ENCODE data around the gene ATP1B4.
"Not testable (repeated sequence)": the region's sequence is repeated elsewhere in the genome, so short reads cannot be mapped to it uniquely, and the experiment has no call there.

The ATP1B4 gene

GRCh38 chrX:120344566-120344965 lies 17.3 kb upstream of the ATP1B4 start:
- not testable (repeated sequence) for H4K5ac ChIP-seq (ENCODE audit: low read length); H2BK5ac ChIP-seq (ENCODE audit: low read length); H3K4me2 ChIP-seq (ENCODE audit: low read length); H3K79me2 ChIP-seq (ENCODE audit: control insufficient read depth, insufficient read depth, low read length); H3K4me3 ChIP-seq (ENCODE audit: low read length); H3K36me3 ChIP-seq (ENCODE audit: control insufficient read depth, insufficient read depth, low read length); H3K23ac ChIP-seq (ENCODE audit: low read length); H3K9ac ChIP-seq (ENCODE audit: low read length); H3K4me1 ChIP-seq (ENCODE audit: control insufficient read depth, low read depth, low read length); H2BK120ac ChIP-seq (ENCODE audit: low read depth, low read length); H2AK5ac ChIP-seq (ENCODE audit: low read length); H4K8ac ChIP-seq (ENCODE audit: low read depth, low read length); H3K27ac ChIP-seq (ENCODE audit: low read depth, low read length); H3K56ac ChIP-seq (ENCODE audit: low read length); DNase-seq; H3K4ac ChIP-seq (ENCODE audit: low read depth, low read length); H3K79me1 ChIP-seq (ENCODE audit: low read length); H3K18ac ChIP-seq (ENCODE audit: low read length); H2BK15ac ChIP-seq (replicated peaks; ENCODE audit: low read depth); H3K27me3 ChIP-seq (ENCODE audit: insufficient read depth, low read length, poor library complexity)
- WGBS (ENCODE audit: extremely low coverage, insufficient coverage, low lambda C conversion rate), result no CpG with 5 or more reads among the region's 11 CpGs

- no peak overlapping the region for H3K4me3 ChIP-seq (ENCODE audit: low read length)
- WGBS (ENCODE audit: extremely low coverage, insufficient coverage, low lambda C conversion rate), result no CpG with 5 or more reads among the region's 4 CpGs
- H4K5ac ChIP-seq (ENCODE audit: low read length), result no peak overlapping the region
- no peak overlapping the region for H2BK15ac ChIP-seq (replicated peaks; ENCODE audit: low read depth)
- no peaks in the 10 kb centered on the region for H3K4me1 ChIP-seq (ENCODE audit: control insufficient read depth, low read depth, low read length)
- DNase-seq, result no peak
- no peaks in the 10 kb centered on the region for H3K36me3 ChIP-seq (ENCODE audit: control insufficient read depth, insufficient read depth, low read length)
- no peak overlapping the region for H2BK5ac ChIP-seq (ENCODE audit: low read length)
- H2AK5ac ChIP-seq (ENCODE audit: low read length), result no peak overlapping the region
- H3K23ac ChIP-seq (ENCODE audit: low read length), result no peak overlapping the region
- H3K18ac ChIP-seq (ENCODE audit: low read length), result no peak overlapping the region
- no peak overlapping the region for H4K8ac ChIP-seq (ENCODE audit: low read depth, low read length)
- H3K79me1 ChIP-seq (ENCODE audit: low read length), result no peaks in the 10 kb centered on the region
- no peak overlapping the region for H3K9ac ChIP-seq (ENCODE audit: low read length)
- H3K27ac ChIP-seq (ENCODE audit: low read depth, low read length), result no peak overlapping the region
- no peak overlapping the region for H3K56ac ChIP-seq (ENCODE audit: low read length)
- H3K79me2 ChIP-seq (ENCODE audit: control insufficient read depth, insufficient read depth, low read length), result no peaks in the 10 kb centered on the region
- H3K4ac ChIP-seq (ENCODE audit: low read depth, low read length), result no peak overlapping the region
- H3K27me3 ChIP-seq (ENCODE audit: insufficient read depth, low read length, poor library complexity), result no peaks in the 10 kb centered on the region
- H3K4me2 ChIP-seq (ENCODE audit: low read length), result no peak overlapping the region
- H2BK120ac ChIP-seq (ENCODE audit: low read depth, low read length), result no peak overlapping the region
Measured at GRCh38 chrX:120350450-120351138, 11.3 kb upstream of the ATP1B4 start.

GRCh38 chrX:120356084-120356483 lies 5.8 kb upstream of the ATP1B4 start:
- DNase-seq, result no peak
- Histone ChIP-seq H2AK5ac (ENCODE audit: low read length) (no peak overlapping the region), H3K27me3 (ENCODE audit: insufficient read depth, low read length, poor library complexity) (no peaks in the 10 kb centered on the region), H3K4me3 (ENCODE audit: low read length) (no peak overlapping the region), H2BK120ac (ENCODE audit: low read depth, low read length) (no peak overlapping the region), H3K23ac (ENCODE audit: low read length) (no peak overlapping the region), H3K4me2 (ENCODE audit: low read length) (no peak overlapping the region), H3K79me1 (ENCODE audit: low read length) (no peaks in the 10 kb centered on the region), H4K5ac (ENCODE audit: low read length) (no peak overlapping the region), H3K9ac (ENCODE audit: low read length) (no peak overlapping the region), H3K4ac (ENCODE audit: low read depth, low read length) (no peak overlapping the region), H2BK5ac (ENCODE audit: low read length) (no peak overlapping the region), H4K8ac (ENCODE audit: low read depth, low read length) (no peak overlapping the region), H3K79me2 (ENCODE audit: control insufficient read depth, insufficient read depth, low read length) (no peaks in the 10 kb centered on the region), H2BK15ac (replicated peaks; ENCODE audit: low read depth) (no peak overlapping the region), H3K4me1 (ENCODE audit: control insufficient read depth, low read depth, low read length) (no peaks in the 10 kb centered on the region), H3K27ac (ENCODE audit: low read depth, low read length) (no peak overlapping the region), H3K18ac (ENCODE audit: low read length) (no peak overlapping the region), H3K56ac (ENCODE audit: low read length) (no peak overlapping the region), H3K36me3 (ENCODE audit: control insufficient read depth, insufficient read depth, low read length) (no peaks in the 10 kb centered on the region)
- WGBS (ENCODE audit: extremely low coverage, insufficient coverage, low lambda C conversion rate), result no CpG with 5 or more reads among the region's 3 CpGs

- H4K8ac ChIP-seq (ENCODE audit: low read depth, low read length), result no peak overlapping the region
- no peaks in the 10 kb centered on the region for H3K79me2 ChIP-seq (ENCODE audit: control insufficient read depth, insufficient read depth, low read length)
- no peak overlapping the region for H4K5ac ChIP-seq (ENCODE audit: low read length)
- no peaks in the 10 kb centered on the region for H3K27me3 ChIP-seq (ENCODE audit: insufficient read depth, low read length, poor library complexity)
- H3K4me2 ChIP-seq (ENCODE audit: low read length), result no peak overlapping the region
- no peak overlapping the region for H3K9ac ChIP-seq (ENCODE audit: low read length)
- no peak overlapping the region for H2AK5ac ChIP-seq (ENCODE audit: low read length)
- no peak overlapping the region for H3K27ac ChIP-seq (ENCODE audit: low read depth, low read length)
- no peak overlapping the region for H2BK5ac ChIP-seq (ENCODE audit: low read length)
- no peak overlapping the region for H2BK120ac ChIP-seq (ENCODE audit: low read depth, low read length)
- no peaks in the 10 kb centered on the region for H3K79me1 ChIP-seq (ENCODE audit: low read length)
- no peak overlapping the region for H3K23ac ChIP-seq (ENCODE audit: low read length)
- no peak overlapping the region for H3K56ac ChIP-seq (ENCODE audit: low read length)
- H3K18ac ChIP-seq (ENCODE audit: low read length), result no peak overlapping the region
- no peak overlapping the region for H2BK15ac ChIP-seq (replicated peaks; ENCODE audit: low read depth)
- no peak overlapping the region for H3K4ac ChIP-seq (ENCODE audit: low read depth, low read length)
- H3K4me1 ChIP-seq (ENCODE audit: control insufficient read depth, low read depth, low read length), result no peaks in the 10 kb centered on the region
- DNase-seq, result no peak
- no peaks in the 10 kb centered on the region for H3K36me3 ChIP-seq (ENCODE audit: control insufficient read depth, insufficient read depth, low read length)
- no CpG with 5 or more reads among the region's 2 CpGs for WGBS (ENCODE audit: extremely low coverage, insufficient coverage, low lambda C conversion rate)
- no peak overlapping the region for H3K4me3 ChIP-seq (ENCODE audit: low read length)
Measured at GRCh38 chrX:120357186-120357585, 4.7 kb upstream of the ATP1B4 start.

GRCh38 chrX:120358737-120359456 lies 3.0 kb upstream of the ATP1B4 start:
- Histone ChIP-seq H3K4me1 (ENCODE audit: control insufficient read depth, low read depth, low read length) (no peaks in the 10 kb centered on the region), H3K79me2 (ENCODE audit: control insufficient read depth, insufficient read depth, low read length) (no peaks in the 10 kb centered on the region), H3K56ac (ENCODE audit: low read length) (no peak overlapping the region), H4K5ac (ENCODE audit: low read length) (no peak overlapping the region), H3K9ac (ENCODE audit: low read length) (no peak overlapping the region), H4K8ac (ENCODE audit: low read depth, low read length) (no peak overlapping the region), H3K79me1 (ENCODE audit: low read length) (no peaks in the 10 kb centered on the region), H3K36me3 (ENCODE audit: control insufficient read depth, insufficient read depth, low read length) (no peaks in the 10 kb centered on the region), H3K18ac (ENCODE audit: low read length) (no peak overlapping the region), H3K4me3 (ENCODE audit: low read length) (no peak overlapping the region), H2BK5ac (ENCODE audit: low read length) (no peak overlapping the region), H3K23ac (ENCODE audit: low read length) (no peak overlapping the region), H2BK120ac (ENCODE audit: low read depth, low read length) (no peak overlapping the region), H2BK15ac (replicated peaks; ENCODE audit: low read depth) (no peak overlapping the region), H2AK5ac (ENCODE audit: low read length) (no peak overlapping the region), H3K4me2 (ENCODE audit: low read length) (no peak overlapping the region), H3K27me3 (ENCODE audit: insufficient read depth, low read length, poor library complexity) (no peaks in the 10 kb centered on the region), H3K4ac (ENCODE audit: low read depth, low read length) (no peak overlapping the region), H3K27ac (ENCODE audit: low read depth, low read length) (no peak overlapping the region)
- DNase-seq, result no peak
- no CpG with 5 or more reads among the region's 7 CpGs for whole genome bisulfite sequencing (ENCODE audit: extremely low coverage, insufficient coverage, low lambda C conversion rate)

Data from mesendoderm (in vitro differentiated cells).